Measurements from ENCODE around the gene SAXO1.

The SAXO1 gene

GRCh38 chr9:18909140-18910018 lies 123.6 kb downstream of the SAXO1 start:
- no peak for DNase-seq

DNA sequence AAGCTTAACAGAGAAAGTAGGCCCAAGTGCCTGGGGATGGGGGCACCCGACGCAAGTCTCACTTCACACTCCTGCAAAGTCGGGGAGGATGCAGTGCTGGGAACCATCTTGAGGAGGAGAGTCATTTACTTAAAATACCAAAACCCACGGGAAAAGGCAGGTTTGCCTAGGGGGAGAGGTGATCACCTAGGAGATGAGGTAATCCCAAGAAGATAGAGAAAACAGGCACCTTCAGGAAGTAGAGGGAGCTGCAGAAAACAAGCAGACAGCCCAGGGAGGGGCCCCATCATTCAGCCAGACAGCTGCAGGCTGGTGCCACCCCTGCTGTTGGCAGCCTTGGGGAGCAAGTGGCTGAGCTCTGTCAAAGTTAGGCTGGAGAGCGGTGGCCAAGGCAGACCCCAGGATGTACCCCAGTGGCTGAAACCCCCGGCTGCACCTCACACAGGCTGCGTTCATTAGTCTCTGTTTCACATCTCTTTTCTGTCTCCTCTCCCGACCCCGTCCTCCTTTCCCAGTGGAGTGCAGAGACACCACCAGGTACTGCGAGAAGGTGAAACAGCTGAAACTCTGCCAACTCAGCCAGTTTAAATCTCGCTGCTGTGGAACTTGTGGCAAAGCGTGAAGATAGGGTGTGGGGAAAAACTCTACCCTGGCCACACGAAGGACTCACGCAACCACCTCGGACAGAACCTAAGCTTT lies 124.9 kb downstream of the SAXO1 start:
- no peak for DNase-seq

GRCh38 chr9:18906656-18907395 lies 126.2 kb downstream of the SAXO1 start:
- no peak for DNase-seq

DNA sequence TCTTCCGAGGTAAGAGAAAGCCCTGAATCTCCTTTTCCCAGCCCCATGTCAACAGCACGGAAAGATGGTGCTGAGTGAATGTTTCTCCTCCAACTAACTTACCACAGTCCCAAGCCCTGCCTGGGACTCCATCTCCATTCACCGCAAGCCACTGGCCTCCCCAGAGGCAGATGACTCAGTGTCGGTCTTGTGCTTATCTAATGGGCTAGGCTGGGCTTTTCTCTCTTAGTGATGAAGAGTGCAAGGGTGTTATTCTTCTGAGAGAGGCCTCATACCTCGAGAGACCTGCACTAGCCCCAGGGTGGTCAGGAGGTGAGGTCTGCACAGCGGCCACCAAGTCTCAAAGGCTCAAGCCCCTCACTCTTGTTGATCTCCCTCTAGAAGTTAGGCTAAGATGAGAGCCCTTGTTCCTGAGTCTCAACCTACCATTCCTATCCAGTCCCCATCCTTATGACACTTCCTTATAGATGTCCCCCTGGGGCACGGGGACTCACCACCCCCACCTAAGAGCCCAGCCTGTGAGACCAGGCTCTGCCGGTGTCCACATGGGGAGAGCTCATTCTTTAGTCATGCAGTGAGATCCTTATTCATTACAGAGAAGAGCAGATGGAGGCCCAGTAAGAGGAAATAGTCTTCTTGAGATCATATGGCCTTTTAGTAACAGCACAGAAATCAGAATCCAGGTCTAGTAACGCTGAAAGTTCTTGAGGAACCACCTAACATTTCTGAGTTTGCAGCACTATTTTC lies 127.0 kb downstream of the SAXO1 start:
- no peak for DNase-seq

DNA sequence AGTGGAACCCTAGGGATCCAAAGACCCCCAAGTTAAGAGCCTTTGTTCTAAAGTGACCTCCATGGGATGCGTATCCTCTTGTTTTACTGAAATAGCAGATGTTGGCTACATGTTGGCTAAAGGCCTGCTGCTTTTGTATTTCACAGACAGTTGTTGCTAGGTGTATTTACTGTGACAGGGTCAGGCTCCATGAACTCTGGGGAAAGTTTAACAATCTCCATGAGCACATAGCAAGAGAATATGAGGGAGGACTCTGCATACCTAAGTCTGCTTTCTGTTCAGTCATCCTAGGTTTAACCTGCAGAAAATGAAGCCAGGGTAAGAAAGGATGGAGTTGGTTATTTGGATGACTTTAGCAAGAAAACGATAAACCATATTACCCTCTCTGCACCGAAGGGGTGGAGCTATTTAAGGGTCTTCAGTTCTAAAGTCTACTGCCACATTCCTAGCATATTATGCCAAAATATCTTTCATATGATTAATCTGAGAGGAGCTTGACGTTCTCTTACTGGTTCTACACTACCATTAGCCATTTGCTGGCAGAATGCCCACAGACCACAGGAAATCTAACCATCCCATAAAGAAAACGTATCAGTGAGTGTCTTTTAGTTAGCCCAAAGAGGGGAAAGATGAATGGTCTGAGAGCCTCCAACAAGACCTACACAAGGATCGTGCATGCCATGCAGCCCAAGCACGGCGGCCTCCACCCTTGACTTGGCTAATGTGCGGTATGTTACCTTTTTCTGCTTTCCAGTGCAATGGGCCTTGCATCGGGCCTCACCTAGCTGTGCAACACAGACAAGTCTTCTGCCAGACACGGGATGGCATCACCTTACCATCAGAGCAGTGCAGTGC lies 127.8 kb downstream of the SAXO1 start:
- peak; percentile 16 for DNase-seq

DNA sequence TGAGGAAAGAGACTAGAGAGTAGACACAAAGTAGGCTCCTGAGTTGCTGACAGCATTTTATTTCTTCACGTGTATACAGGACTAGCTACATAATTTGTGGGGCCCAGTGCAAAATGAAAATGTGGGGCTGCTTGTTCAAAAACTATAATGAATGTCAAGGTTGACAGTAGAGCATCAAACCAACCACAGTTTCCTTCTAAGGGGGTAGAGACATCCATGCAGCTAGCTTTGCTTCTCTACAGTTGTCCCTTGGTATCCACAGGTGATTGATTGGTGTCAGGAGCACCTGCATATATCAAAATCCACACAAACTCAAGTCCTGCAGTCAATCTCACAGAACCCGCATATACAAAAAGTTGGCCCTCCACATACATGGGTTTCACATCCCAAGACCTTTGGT lies 129.6 kb downstream of the SAXO1 start:
- no peak for DNase-seq

GRCh38 chr9:18896531-18897179 lies 136.4 kb downstream of the SAXO1 start:
- DNase-seq = no peak

DNA sequence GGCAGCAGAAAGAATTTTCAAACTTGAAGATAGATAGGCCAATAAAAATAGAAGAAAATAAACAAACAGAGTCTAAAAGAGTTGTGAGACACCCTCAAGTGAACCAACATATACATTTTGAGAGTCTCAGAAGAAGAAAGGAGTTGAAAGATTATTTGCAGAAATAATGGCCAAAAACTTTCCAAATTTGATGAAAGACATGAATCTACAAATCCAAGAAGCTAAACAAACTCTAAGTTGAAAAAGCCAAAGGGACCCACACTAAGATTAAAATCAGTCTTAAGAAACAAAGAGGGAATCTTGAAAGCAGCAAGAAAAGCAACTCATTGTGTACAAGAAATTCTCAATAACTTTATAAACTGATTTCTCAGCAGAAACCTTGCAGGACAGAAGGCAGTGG lies 137.0 kb downstream of the SAXO1 start:
- DNase-seq = no peak

GRCh38 chr9:18893491-18893890 lies 139.5 kb downstream of the SAXO1 start:
- DNase-seq = no peak

- DNase-seq = no peak
Measured at GRCh38 chr9:18893046-18893445, 140.0 kb downstream of the SAXO1 start.

- no peak for DNase-seq
Measured at GRCh38 chr9:18891946-18892670, 140.9 kb downstream of the SAXO1 start.

- DNase-seq = no peak
Measured at GRCh38 chr9:18890372-18890771, 142.6 kb downstream of the SAXO1 start.

GRCh38 chr9:18889550-18889949 lies 143.5 kb downstream of the SAXO1 start:
- DNase-seq = no peak

DNA sequence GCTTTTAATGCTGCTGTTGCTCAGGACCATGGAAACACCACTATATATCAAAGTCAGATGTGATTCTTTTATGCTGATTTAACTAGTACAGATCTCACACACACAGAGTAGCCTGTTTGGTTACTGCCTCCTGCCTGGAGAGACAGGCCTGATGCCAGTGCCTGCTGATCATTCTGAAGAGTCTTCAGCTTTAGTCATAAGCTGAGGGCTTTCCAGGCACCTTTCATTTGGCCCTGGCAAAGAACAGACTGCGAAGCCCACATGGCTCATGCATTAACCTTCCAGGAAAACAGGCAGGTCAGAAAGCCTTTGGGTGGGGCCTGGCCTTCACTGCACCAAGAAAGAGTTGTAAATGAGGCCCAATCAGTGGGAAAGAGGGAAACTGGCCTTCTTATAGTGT lies 144.7 kb downstream of the SAXO1 start:
- no peak for DNase-seq

DNA sequence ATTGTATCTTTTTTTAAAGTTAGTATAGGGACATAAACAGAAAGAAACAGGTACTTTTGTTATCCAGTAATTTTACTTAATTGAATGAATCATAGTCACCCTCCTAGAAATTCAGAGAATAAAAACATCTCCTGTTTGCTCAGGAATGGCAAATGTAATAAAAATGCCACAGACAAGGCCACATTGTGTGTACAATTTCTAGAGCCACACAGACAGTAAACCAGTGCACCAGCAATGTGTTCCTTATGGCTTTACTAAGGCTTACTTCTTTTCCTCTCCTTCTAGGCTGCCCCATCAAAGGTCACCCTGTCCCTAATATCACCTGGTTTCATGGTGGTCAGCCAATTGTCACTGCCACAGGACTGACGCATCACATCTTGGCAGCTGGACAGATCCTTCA lies 145.5 kb downstream of the SAXO1 start:
- DNase-seq = no peak

- DNase-seq = no peak
Measured at GRCh38 chr9:18881758-18882157, 151.3 kb downstream of the SAXO1 start.

DNA sequence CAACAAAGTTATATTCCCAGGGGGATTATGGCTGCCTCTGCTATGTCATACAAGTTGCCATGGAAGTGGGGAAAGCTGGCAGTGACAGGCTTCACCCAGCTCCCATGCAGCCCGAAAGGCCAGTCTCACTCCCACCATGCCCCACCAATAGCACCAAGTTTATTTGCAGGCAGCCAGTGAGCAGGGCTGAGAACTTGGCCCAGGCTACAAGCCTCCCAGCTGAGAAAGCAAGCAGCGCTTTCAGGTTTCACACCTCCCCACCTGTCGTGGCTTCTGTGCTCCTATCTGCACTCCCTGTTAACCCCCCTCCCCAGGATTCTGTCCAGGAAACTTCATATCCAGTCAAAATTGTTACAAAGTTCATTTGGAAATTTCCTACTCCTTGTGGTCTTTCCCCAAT lies 155.0 kb downstream of the SAXO1 start:
- DNase-seq = no peak

All from eye (tissue), 1 donor.